IgD-negative memory B cell (primary cell): ENCODE results near the gene PCDH9. TPM values are rescaled to one million over a fixed set of nuclear protein-coding genes. Genes with fewer than 3 reads are reported as not detected.

Source experiments
- H3K27ac Mint-ChIP-seq, 3 donors: one replicate each; pipeline ENCODE4 v1.8.0; 2020 to 2022; ENCODE audit warnings: mild to moderate bottlenecking in 3 of 3, mixed read lengths in 3 of 3, moderate library complexity in 1 of 3
- H3K27me3 Mint-ChIP-seq: one replicate; pipeline ENCODE4 v1.8.0; 2021; ENCODE audit warnings: mixed read lengths
- H3K36me3 Mint-ChIP-seq: one replicate; pipeline ENCODE4 v1.8.0; 2020; ENCODE audit warnings: mild to moderate bottlenecking, mixed read lengths
- H3K4me1 Mint-ChIP-seq, 3 donors: one replicate each; pipeline ENCODE4 v1.8.0; 2020 to 2022; ENCODE audit warnings: mixed read lengths in 3 of 3, mild to moderate bottlenecking in 1 of 3
- H3K4me3 Mint-ChIP-seq, 4 donors: one replicate each; pipeline ENCODE4 v1.8.0; 2020 to 2022; ENCODE audit warnings: mild to moderate bottlenecking in 4 of 4, mixed read lengths in 4 of 4, moderate library complexity in 3 of 4
- H3K9me3 Mint-ChIP-seq, 3 donors: one replicate each; pipeline ENCODE4 v1.8.0; 2020 to 2021; ENCODE audit warnings: mixed read lengths in 3 of 3, mild to moderate bottlenecking in 1 of 3
- polyA plus RNA-seq: library from polyadenylated mRNA; unstranded; fragments of 300-500 nt; fragmentation: Illumina TruSeq; gene quantifications from one replicate; pipeline ENCODE4 v1.2.3, GENCODE V29; 2021

The PCDH9 gene
- polyA plus RNA-seq, 1 donor from 2014 or later = 2.3 TPM

DNA sequence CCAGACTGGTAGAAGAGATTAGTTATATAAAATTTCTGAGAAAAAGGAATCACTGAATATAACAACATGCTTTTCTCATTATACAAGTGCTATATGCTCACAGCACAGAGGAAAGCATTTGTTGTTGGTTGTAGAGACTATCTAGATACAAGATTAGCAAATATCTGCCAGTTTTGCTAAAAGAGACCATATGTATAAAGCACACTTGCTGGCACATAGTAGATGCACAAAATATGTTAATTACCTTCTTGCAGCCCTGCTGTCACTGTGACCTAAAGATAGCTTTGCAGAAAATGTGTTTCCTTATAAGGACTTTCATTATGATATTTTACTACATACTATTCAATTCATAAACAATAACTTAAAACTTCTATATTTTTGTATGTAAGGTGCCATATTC lies 755.1 kb downstream of the PCDH9 start:
- no peak overlapping the region for H3K27ac Mint-ChIP-seq
- no peaks in the 10 kb centered on the region for H3K36me3 Mint-ChIP-seq
- peaks cover 0 to 5% (median 2%) of the 10 kb centered on the region in 3 donors for H3K9me3 Mint-ChIP-seq
- H3K27me3 Mint-ChIP-seq = no peaks in the 10 kb centered on the region
- H3K4me1 Mint-ChIP-seq = no peaks in the 10 kb centered on the region
- H3K4me3 Mint-ChIP-seq = no peak overlapping the region

DNA sequence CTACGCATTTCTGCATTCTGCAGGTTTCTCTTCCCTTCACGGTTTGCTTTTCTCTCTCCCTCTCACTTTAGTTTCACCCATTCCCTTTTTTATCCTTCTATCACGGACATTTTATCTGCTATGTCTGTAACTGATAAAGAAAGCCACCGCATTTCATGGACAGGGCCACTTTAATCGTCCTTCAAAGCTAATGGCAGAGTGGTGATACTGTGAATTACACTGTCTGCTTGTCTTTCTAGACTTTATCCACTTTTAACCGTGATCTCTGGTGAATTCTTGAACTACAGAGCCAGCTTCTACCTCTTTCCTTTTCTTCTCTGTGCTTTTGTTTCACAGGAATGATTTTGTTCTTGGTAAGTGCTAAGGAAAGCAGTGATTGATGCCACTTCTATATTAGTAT lies 760.4 kb downstream of the PCDH9 start:
- Mint-ChIP-seq H3K36me3 (no peaks in the 10 kb centered on the region), H3K9me3 (peaks cover 0 to 5% (median 3%) of the 10 kb centered on the region in 3 donors), H3K4me1 (no peaks in the 10 kb centered on the region), H3K4me3 (no peak overlapping the region), H3K27ac (no peak overlapping the region), H3K27me3 (no peaks in the 10 kb centered on the region)

DNA sequence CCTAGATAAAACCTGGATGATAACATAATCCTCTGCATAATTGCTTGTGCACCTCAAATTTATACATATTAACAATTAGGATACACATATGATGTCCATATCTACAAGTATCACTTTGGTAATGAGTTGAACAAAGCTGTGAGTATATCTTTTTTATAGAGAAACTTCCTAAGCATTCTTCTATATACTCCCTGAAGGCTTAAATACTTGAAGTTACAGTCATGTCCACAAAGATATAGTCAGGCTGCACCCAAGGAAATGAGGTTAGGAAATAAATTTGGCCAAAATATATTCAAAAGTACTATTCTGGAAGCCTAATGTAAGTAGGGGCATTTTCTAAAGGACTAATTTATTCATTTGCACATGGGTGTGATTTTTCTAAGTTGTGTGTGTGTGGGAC lies 761.5 kb downstream of the PCDH9 start:
- Mint-ChIP-seq H3K4me1 (no peaks in the 10 kb centered on the region), H3K4me3 (no peak overlapping the region), H3K9me3 (peaks cover 0 to 5% (median 3%) of the 10 kb centered on the region in 3 donors), H3K27me3 (no peaks in the 10 kb centered on the region), H3K36me3 (no peaks in the 10 kb centered on the region), H3K27ac (no peak overlapping the region)

DNA sequence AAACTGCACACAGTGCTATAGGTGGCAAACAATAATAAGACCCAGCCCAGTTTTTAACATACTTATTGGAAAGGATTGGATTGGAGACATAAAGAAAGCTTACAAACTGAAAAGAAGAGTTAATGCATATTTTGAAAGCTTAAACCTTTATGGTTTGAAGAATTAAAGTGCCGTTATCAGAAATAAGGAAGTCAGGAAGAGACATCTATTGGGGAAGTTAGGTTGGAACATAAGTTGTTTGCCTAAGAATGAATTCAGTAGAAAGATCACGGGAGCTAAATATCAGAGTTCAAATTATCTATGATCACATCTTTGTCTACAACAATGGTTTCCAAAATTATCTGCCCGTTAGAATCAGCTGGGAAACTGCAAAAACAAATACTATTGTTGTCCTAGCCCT lies 767.9 kb downstream of the PCDH9 start:
- Mint-ChIP-seq H3K27ac (no peak overlapping the region), H3K27me3 (no peaks in the 10 kb centered on the region), H3K9me3 (peaks cover 0 to 5% (median 3%) of the 10 kb centered on the region in 3 donors), H3K4me3 (no peak overlapping the region), H3K4me1 (no peaks in the 10 kb centered on the region), H3K36me3 (no peaks in the 10 kb centered on the region)

DNA sequence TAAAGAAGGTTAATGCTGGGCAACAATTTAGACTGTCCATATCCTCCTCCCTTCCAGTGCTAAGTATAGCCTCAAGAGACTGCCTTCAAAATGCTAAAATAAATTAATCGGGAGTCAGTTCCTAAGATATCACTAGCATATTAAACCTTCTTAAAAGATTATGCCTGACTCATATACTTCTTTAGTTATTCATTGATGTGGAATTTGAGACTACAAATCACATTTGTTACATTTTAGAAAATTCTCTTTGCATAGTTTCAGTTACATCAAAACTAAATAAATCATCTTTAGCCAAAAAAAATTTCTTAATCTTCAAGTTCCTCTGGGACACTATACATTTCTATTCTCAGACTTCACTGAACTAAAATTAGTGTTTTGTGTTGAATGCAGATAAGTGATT lies 769.1 kb downstream of the PCDH9 start:
- peaks cover 0 to under 1% (median 0%) of the 10 kb centered on the region in 3 donors for H3K9me3 Mint-ChIP-seq
- no peaks in the 10 kb centered on the region for H3K36me3 Mint-ChIP-seq
- no peak overlapping the region for H3K27ac Mint-ChIP-seq
- H3K27me3 Mint-ChIP-seq = no peaks in the 10 kb centered on the region
- H3K4me1 Mint-ChIP-seq = no peaks in the 10 kb centered on the region
- no peak overlapping the region for H3K4me3 Mint-ChIP-seq

DNA sequence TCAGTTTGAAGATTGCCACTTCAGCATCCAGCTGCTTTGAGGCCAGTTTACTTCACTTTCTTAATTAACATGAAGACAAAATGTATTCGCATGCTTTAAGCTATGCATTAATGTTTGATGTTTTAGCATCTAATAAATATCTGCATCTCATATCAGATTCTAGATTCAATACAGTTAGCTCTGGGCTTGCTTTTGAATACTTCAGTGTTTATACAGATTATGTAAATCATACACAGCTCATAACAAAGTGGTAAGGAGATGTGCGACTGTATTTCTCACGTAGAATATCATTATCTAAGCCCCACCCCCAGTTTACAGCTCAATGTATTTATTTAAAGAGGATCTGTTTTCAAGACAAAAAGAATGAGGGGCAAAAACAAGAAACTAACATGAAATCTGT lies 770.5 kb downstream of the PCDH9 start:
- Mint-ChIP-seq H3K36me3 (no peaks in the 10 kb centered on the region), H3K4me3 (no peak overlapping the region), H3K4me1 (no peaks in the 10 kb centered on the region), H3K27me3 (no peaks in the 10 kb centered on the region), H3K9me3 (no peaks in the 10 kb centered on the region), H3K27ac (no peak overlapping the region)

DNA sequence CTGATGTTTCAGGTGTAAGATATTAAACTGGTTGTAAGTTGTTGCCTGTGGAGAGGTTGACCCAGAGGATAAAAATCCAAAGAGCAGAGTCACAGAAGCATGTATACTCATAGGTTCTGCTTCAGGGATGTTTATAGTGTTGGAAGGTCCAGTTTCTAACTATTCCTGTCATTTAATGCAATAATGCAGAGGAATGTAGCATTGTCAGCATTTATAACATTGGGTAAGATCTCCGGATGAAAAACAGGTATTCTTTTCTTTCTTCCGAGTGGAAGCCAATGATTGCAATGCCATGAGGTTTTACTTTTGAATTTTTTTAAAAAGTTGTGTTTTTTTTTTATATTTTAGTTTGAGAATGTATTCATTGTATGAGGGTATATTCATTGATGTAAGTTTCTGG lies 771.0 kb downstream of the PCDH9 start:
- H3K36me3 Mint-ChIP-seq = no peaks in the 10 kb centered on the region
- no peak overlapping the region for H3K27ac Mint-ChIP-seq

DNA sequence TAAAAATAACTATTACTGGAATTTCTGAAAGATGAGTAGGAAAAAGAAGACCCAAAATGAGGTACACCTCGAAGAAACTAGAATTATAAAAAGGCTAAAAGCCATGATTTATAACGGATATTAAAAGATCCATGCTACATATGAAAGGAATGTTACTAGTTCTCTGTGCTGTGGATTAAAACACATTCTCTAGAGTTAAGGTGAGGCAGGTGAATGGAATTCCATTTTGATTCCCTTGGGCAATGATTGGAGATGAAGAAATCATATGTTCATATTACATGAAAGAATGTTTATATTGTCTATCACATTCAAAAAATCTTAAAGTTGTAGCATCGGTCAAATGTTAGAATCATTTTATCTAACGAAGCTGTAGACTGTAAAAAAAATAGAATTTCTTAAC lies 783.7 kb downstream of the PCDH9 start:
- Mint-ChIP-seq H3K36me3 (no peaks in the 10 kb centered on the region), H3K4me3 (no peak overlapping the region), H3K4me1 (no peaks in the 10 kb centered on the region), H3K27me3 (no peaks in the 10 kb centered on the region), H3K9me3 (peaks cover 0 to 2% (median 1%) of the 10 kb centered on the region in 3 donors), H3K27ac (no peak overlapping the region)

More for the DNA sequence above, 771.0 kb downstream of the PCDH9 start:
- H3K9me3 Mint-ChIP-seq = no peaks in the 10 kb centered on the region
- H3K4me1 Mint-ChIP-seq = no peaks in the 10 kb centered on the region
- H3K4me3 Mint-ChIP-seq = no peak overlapping the region
- H3K27me3 Mint-ChIP-seq = no peaks in the 10 kb centered on the region

DNA sequence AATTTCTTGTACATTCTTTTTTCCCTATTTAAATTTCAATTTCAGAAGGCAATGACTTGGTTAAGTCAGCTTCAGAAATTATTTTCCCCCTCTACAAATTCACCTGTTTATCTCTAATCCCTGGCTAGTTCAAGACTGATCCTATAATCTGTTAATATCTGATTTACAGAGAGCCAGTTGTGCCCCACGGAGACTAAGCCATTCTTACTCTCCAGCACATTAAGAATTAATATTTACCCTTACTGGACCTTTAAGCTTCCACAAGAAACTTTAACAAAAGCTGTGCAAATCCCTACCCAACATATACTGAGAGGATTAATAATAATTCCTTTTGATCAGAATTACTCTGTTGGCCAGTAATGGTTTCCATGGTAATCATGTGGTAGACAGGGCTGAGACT lies 786.2 kb downstream of the PCDH9 start:
- no peaks in the 10 kb centered on the region for H3K27me3 Mint-ChIP-seq
- no peaks in the 10 kb centered on the region for H3K4me1 Mint-ChIP-seq
- H3K27ac Mint-ChIP-seq = no peak overlapping the region
- H3K9me3 Mint-ChIP-seq = no peaks in the 10 kb centered on the region
- no peaks in the 10 kb centered on the region for H3K36me3 Mint-ChIP-seq
- no peak overlapping the region for H3K4me3 Mint-ChIP-seq

DNA sequence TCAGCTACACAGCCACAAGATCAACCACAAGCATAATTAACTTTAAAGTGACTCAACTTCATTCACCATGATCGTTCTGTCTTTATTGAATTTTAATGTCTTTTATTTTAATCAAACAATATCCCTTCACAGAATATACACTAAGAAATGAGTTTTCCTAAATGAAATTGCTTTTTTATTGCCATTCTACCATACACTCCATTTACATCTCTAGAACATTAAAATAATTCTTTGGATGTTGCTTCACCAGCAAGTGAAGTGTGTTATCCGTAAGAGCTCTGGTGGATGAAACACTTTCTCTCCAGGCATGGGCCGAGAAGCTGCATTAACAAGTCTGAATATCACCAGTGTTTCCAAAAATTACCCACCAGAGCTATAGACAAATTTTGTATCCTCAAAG lies 789.2 kb downstream of the PCDH9 start:
- H3K36me3 Mint-ChIP-seq = no peaks in the 10 kb centered on the region
- H3K4me3 Mint-ChIP-seq = no peak overlapping the region
- no peak overlapping the region for H3K27ac Mint-ChIP-seq
- no peaks in the 10 kb centered on the region for H3K4me1 Mint-ChIP-seq
- H3K27me3 Mint-ChIP-seq = no peaks in the 10 kb centered on the region
- no peaks in the 10 kb centered on the region for H3K9me3 Mint-ChIP-seq

DNA sequence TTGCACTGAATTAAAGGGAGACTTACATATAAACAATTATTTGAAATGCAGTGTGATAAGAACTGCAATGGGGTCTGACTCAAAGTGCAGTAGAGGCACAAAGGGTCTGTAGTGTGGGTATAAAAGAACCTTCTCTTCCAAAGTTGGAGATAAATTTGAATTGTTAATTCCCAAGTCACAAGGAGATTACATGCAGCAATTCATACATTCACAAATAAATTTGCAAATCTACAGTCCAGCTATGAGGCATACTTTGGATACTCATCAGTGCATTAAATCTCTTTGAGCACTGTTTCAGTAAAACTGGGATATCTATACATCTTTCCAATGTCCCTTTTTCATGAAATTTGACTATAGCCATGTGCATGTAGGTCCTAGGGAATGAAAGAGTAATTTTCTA lies 799.4 kb downstream of the PCDH9 start:
- peaks cover 0 to 1% (median 0%) of the 10 kb centered on the region in 3 donors for H3K4me1 Mint-ChIP-seq
- peaks cover 0 to 1% (median 0%) of the 10 kb centered on the region in 3 donors for H3K9me3 Mint-ChIP-seq

DNA sequence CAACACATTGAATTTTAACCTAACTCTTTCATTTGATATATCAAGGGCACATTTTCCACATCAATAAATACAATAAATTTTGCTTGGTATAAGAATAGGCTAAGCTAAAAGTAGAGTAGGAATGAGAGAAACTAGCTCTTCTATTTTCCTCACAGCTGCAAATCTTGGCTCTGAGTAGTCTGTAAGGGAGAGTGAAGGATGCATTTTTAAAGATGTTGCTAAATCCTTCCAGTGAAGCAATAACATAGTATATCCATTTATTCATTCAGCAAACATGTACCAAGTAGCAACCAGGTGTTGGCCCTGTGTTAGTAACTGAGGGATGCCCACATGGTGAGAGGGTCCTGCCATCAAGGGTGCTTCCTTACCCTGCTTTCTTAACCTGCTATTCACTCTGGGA lies 799.9 kb downstream of the PCDH9 start:
- peaks cover 0 to 1% (median 0%) of the 10 kb centered on the region in 3 donors for H3K4me1 Mint-ChIP-seq
- H3K36me3 Mint-ChIP-seq = no peaks in the 10 kb centered on the region
- H3K27me3 Mint-ChIP-seq = no peaks in the 10 kb centered on the region
- H3K9me3 Mint-ChIP-seq = peaks cover 0 to 1% (median 0%) of the 10 kb centered on the region in 3 donors
- no peak overlapping the region for H3K4me3 Mint-ChIP-seq
- H3K27ac Mint-ChIP-seq = no peak overlapping the region

More for the DNA sequence above, 799.4 kb downstream of the PCDH9 start:
- no peaks in the 10 kb centered on the region for H3K36me3 Mint-ChIP-seq
- no peak overlapping the region for H3K4me3 Mint-ChIP-seq
- H3K27ac Mint-ChIP-seq = no peak overlapping the region
- no peaks in the 10 kb centered on the region for H3K27me3 Mint-ChIP-seq

DNA sequence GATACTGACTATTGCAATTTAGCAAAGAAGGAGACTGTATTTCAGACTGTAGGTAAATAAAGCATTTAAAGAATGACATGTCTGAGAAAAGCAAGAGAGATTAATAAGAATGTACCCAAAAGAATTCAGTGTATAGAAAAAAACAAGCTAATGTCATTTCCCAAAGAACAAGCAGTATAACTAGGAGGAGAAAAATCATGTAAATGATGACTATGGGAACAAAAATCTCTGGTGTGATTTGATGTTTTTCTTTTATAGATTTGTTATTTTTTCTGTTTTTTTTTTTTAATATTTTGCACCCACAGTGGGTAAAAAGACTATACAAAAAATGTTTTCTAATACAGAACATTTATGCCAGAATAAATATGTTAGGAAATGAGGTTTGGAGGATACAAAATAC lies 801.0 kb downstream of the PCDH9 start:
- no peaks in the 10 kb centered on the region for H3K36me3 Mint-ChIP-seq
- no peak overlapping the region for H3K4me3 Mint-ChIP-seq
- H3K27ac Mint-ChIP-seq = no peak overlapping the region
- peaks cover 0 to 1% (median 0%) of the 10 kb centered on the region in 3 donors for H3K9me3 Mint-ChIP-seq
- H3K4me1 Mint-ChIP-seq = peaks cover 0 to 1% (median 0%) of the 10 kb centered on the region in 3 donors
- no peaks in the 10 kb centered on the region for H3K27me3 Mint-ChIP-seq

DNA sequence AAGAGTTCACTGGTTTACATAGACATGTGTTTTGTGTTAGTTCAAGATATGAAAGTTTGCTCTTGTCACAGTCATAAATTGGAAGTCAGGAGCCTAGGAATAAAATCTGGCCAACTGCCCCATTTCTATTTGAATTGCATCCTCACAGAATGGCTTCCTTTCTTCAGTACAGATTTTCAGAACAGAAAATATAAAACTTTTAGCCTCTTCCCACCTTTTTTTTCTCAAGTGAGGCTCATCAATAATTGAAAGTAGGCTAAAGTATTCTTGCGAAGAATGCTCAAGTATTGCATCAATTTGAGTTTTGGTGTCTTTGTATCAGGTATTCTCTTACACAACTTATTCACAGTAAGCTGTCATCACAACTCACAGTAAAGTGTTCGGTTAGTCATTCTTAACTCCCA lies 802.7 kb downstream of the PCDH9 start:
- Mint-ChIP-seq H3K9me3 (peaks cover 0 to 2% (median 1%) of the 10 kb centered on the region in 3 donors), H3K36me3 (no peaks in the 10 kb centered on the region), H3K4me3 (no peak overlapping the region), H3K27me3 (no peaks in the 10 kb centered on the region), H3K27ac (no peak overlapping the region), H3K4me1 (peaks cover 0 to 1% (median 0%) of the 10 kb centered on the region in 3 donors)

DNA sequence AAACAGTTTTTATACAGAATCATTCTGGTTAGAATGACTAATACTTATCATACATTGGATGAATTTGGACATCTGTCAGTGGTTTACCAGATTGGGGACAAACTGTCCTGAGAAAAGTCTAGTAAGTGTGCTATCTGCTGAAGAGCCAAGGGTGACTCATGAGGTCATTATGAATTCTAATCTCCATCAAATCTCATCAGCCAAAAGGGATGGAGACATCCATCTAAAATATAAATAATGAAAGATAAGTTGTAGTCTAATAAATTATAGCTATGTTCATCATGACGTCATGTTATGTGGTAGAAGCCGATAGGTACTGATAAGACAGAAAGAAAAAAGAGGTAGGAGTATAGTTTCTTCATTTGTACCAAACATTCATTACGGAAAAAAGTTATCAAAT lies 804.4 kb downstream of the PCDH9 start:
- no peaks in the 10 kb centered on the region for H3K27me3 Mint-ChIP-seq
- H3K4me1 Mint-ChIP-seq = no peaks in the 10 kb centered on the region
- H3K27ac Mint-ChIP-seq = no peak overlapping the region
- H3K4me3 Mint-ChIP-seq = no peak overlapping the region
- no peaks in the 10 kb centered on the region for H3K36me3 Mint-ChIP-seq
- H3K9me3 Mint-ChIP-seq = peaks cover 2 to 7% (median 5%) of the 10 kb centered on the region in 3 donors

DNA sequence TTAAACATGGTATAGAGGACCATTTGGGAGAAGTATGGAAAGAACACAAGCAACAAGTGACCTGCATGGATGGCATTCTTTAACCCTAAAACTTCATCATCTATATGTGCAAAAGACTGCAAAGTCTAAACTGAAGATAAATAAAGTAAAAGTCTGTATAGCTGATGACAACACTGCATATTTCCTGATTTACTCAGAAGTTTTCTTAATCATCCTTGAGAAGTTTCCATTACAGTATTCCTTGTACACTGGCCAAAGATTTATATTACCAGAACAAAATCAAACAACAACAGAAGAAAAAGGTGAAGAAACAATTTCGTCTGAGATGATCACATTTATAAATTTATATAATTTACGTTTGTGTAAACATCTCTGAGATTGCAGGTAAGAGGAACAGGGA lies 805.7 kb downstream of the PCDH9 start:
- Mint-ChIP-seq H3K27me3 (no peaks in the 10 kb centered on the region), H3K36me3 (no peaks in the 10 kb centered on the region), H3K4me1 (no peaks in the 10 kb centered on the region), H3K4me3 (no peak overlapping the region), H3K9me3 (peaks cover 2 to 8% (median 5%) of the 10 kb centered on the region in 3 donors), H3K27ac (no peak overlapping the region)

DNA sequence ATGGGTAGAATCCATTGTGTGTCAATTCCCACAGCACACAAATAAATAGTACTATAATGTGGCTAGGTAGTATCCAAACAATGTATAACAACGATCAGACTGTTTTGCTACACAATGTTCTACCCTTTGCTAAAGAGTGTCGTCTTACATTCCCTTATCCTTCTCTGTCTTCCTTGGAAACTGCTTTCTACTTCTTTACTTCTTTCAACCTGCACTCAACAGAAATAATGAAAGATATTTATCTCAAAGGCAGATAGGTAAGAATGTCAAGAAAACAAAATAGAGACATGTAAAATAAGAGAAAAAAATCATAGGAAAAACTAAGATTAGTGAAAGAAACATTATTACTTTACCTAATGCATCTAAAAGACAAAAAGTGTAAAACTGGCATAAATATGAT lies 814.7 kb downstream of the PCDH9 start:
- H3K9me3 Mint-ChIP-seq = peaks cover 0 to 10% (median 7%) of the 10 kb centered on the region in 3 donors
- no peaks in the 10 kb centered on the region for H3K27me3 Mint-ChIP-seq
- no peak overlapping the region for H3K27ac Mint-ChIP-seq
- H3K4me3 Mint-ChIP-seq = no peak overlapping the region
- no peaks in the 10 kb centered on the region for H3K4me1 Mint-ChIP-seq
- H3K36me3 Mint-ChIP-seq = no peaks in the 10 kb centered on the region
